ENCODE data around the gene STXBP2. TPM values are rescaled to one million over a fixed set of nuclear protein-coding genes. Genes with fewer than 3 reads are reported as not detected.

Gene STXBP2
- total RNA-seq, 1 donor from 2014 or later, result 32.8 TPM

DNA sequence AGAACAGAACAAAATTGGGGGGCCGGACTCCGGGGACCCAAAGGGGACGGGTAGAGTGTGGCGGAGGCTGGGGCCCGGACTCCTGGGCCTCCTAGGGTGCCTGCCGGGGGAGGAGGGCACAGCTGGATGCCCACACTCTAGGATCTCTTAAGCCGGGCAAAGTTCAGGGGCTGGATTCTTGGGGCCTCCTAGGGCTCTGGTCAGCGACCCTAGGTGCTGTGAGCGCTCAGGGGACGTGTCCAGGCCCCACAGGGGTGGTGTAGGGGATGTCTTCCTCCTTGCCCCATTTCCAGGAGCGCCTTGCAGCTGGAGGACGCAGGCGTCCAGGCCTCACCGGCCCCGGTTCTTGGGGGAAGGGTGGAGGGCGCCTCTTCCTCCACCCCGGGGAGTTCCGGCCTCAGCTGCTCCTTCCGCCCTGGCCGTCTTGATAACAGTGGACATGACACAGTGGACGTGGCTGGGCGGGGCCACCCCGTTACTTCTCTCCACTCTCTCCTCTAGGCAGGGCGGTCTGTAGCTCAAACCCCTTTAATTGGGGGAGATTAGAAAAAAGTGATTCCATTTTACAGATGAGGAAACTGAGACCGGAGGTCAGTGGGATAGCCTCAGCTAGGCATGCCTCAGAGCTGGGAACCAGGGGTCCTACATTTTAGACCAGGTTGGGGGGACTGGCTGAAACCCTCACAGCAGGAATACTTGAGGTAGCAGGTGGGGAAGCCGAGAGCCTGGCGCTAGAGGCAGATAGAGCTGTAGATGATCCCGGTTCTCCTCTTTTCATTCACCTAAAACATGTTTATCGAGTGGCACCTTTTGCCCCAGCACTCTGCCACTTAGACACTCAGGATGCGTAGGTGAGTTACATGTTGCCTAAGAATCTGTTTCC is 705 bp downstream of the STXBP2 start:
- H3K27me3 Mint-ChIP-seq (ENCODE audit: unreplicated experiment), result peaks cover 19% of the 10 kb centered on the region
- TF ChIP-seq, protein P1, sequence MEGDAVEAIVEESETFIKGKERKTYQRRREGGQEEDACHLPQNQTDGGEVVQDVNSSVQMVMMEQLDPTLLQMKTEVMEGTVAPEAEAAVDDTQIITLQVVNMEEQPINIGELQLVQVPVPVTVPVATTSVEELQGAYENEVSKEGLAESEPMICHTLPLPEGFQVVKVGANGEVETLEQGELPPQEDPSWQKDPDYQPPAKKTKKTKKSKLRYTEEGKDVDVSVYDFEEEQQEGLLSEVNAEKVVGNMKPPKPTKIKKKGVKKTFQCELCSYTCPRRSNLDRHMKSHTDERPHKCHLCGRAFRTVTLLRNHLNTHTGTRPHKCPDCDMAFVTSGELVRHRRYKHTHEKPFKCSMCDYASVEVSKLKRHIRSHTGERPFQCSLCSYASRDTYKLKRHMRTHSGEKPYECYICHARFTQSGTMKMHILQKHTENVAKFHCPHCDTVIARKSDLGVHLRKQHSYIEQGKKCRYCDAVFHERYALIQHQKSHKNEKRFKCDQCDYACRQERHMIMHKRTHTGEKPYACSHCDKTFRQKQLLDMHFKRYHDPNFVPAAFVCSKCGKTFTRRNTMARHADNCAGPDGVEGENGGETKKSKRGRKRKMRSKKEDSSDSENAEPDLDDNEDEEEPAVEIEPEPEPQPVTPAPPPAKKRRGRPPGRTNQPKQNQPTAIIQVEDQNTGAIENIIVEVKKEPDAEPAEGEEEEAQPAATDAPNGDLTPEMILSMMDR (IDR thresholded peaks at IDR 0.05; ENCODE audit: partially characterized antibody, unreplicated experiment), result no peak
- peaks cover 15% of the 10 kb centered on the region for H3K4me1 Mint-ChIP-seq (ENCODE audit: low read depth, unreplicated experiment)
- H3K36me3 Mint-ChIP-seq (ENCODE audit: unreplicated experiment), result no peaks in the 10 kb centered on the region
- H3K9me3 Mint-ChIP-seq (ENCODE audit: unreplicated experiment), result peaks cover 15% of the 10 kb centered on the region
- no peak overlapping the region for H3K27ac Mint-ChIP-seq (ENCODE audit: unreplicated experiment)
- H3K4me3 Mint-ChIP-seq (ENCODE audit: unreplicated experiment), result no peak overlapping the region
- no peak for DNase-seq

DNA sequence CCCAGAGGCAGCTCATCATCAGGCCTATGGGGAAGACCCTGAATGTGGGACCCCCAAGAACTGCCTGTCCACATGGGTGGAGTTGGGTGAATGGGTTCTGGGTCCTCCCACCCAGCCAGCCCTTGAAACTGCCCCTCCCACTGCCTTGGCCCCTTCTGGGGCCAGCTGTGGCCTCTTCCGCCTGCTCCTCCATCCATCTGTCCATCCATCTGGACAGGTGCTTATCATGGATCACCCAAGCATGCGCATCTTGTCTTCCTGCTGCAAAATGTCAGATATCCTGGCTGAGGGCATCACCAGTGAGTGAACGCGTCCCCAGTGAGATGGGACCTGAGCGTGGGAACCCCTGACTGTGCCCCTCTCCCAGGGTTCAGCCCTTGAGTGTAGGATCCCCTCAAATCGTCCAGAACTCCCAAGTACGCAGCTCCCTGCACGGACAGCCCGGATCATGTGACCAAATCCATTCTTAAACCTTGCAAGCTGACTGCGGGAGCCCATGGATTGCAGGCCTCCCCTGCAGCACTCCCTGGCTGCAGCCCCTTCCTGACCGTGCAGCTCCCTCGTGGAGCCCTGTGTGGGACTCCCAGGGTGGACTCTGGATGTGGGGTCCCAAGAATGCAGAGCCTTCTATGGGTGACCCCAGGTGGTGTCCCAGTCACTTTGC is 2.0 kb downstream of the STXBP2 start:
- Mint-ChIP-seq H3K4me1 (ENCODE audit: low read depth, unreplicated experiment) (peaks cover 15% of the 10 kb centered on the region), H3K4me3 (ENCODE audit: unreplicated experiment) (peak overlapping the region; percentile 74), H3K27ac (ENCODE audit: unreplicated experiment) (peak overlapping the region; percentile 95), H3K9me3 (ENCODE audit: unreplicated experiment) (peaks cover 15% of the 10 kb centered on the region), H3K27me3 (ENCODE audit: unreplicated experiment) (peaks cover 18% of the 10 kb centered on the region), H3K36me3 (ENCODE audit: unreplicated experiment) (no peaks in the 10 kb centered on the region)
- DNase-seq, result no peak
- TF ChIP-seq, protein P1 (IDR thresholded peaks at IDR 0.05; ENCODE audit: partially characterized antibody, unreplicated experiment), result no peak

- peaks cover 15% of the 10 kb centered on the region for H3K4me1 Mint-ChIP-seq (ENCODE audit: low read depth, unreplicated experiment)
- H3K27ac Mint-ChIP-seq (ENCODE audit: unreplicated experiment), result peak overlapping the region; percentile 26
- no peaks in the 10 kb centered on the region for H3K36me3 Mint-ChIP-seq (ENCODE audit: unreplicated experiment)
- no peak for DNase-seq
- TF ChIP-seq, protein P1 (IDR thresholded peaks at IDR 0.05; ENCODE audit: partially characterized antibody, unreplicated experiment), result no peak
- peaks cover 14% of the 10 kb centered on the region for H3K27me3 Mint-ChIP-seq (ENCODE audit: unreplicated experiment)
- peak overlapping the region; percentile 40 for H3K4me3 Mint-ChIP-seq (ENCODE audit: unreplicated experiment)
- peaks cover 12% of the 10 kb centered on the region for H3K9me3 Mint-ChIP-seq (ENCODE audit: unreplicated experiment)
These were observed 3.0 kb downstream of the STXBP2 start for GRCh38 chr19:7639863-7640348.

DNA sequence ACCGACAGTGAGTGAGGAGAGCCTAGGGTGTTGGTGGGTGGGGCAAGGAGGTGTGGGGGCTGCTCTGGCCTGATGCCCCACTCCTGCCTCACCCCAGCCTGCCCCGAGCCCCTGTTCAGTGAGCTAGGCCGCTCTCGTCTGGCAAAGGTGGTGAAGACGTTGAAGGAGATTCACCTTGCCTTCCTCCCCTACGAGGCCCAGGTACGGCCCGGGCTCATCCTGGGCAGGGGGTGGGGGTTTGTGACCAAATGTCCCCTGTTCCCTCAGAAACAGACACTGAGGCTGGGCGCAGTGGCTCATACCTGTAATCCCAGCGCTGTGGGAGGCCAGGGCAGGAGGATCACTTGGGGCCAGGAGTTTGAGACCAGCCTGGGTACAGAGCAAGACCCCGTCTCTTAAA is 3.9 kb downstream of the STXBP2 start:
- DNase-seq, result no peak
- Mint-ChIP-seq H3K4me1 (ENCODE audit: low read depth, unreplicated experiment) (peaks cover 16% of the 10 kb centered on the region), H3K9me3 (ENCODE audit: unreplicated experiment) (peaks cover 12% of the 10 kb centered on the region), H3K27ac (ENCODE audit: unreplicated experiment) (no peak overlapping the region), H3K36me3 (ENCODE audit: unreplicated experiment) (no peaks in the 10 kb centered on the region), H3K4me3 (ENCODE audit: unreplicated experiment) (no peak overlapping the region), H3K27me3 (ENCODE audit: unreplicated experiment) (peaks cover 16% of the 10 kb centered on the region)
- TF ChIP-seq, protein P1 (IDR thresholded peaks at IDR 0.05; ENCODE audit: partially characterized antibody, unreplicated experiment), result no peak

All from glutamatergic neuron (in vitro differentiated cells).